Measurements from ENCODE around the gene NOTCH3.
A peak's percentile ranks its signal among the peaks of the same experiment; 100 is the strongest.

Gene NOTCH3

GRCh38 chr19:15170345-15170744 lies 30.4 kb downstream of the NOTCH3 start:
- no peak for DNase-seq (ENCODE audit: low read depth)
- Histone ChIP-seq H3K36me3 (ENCODE audit: control insufficient read depth, insufficient read depth, low read length, severe bottlenecking) (peaks cover 31% of the 10 kb centered on the region), H3K4me1 (ENCODE audit: control insufficient read depth, insufficient read depth, low read length) (no peaks in the 10 kb centered on the region), H3K4me3 (ENCODE audit: low read length) (no peak overlapping the region), H3K27me3 (replicated peaks; ENCODE audit: control insufficient read depth, insufficient read depth, low read length) (no peaks in the 10 kb centered on the region), H3K9me3 (ENCODE audit: control insufficient read depth, low read length) (peaks cover 10% of the 10 kb centered on the region), H3K9ac (ENCODE audit: low read length) (no peak overlapping the region)

- DNase-seq (ENCODE audit: low read depth), result no peak
- no peaks in the 10 kb centered on the region for H3K27me3 ChIP-seq (replicated peaks; ENCODE audit: control insufficient read depth, insufficient read depth, low read length)
- H3K36me3 ChIP-seq (ENCODE audit: control insufficient read depth, insufficient read depth, low read length, severe bottlenecking), result peaks cover 38% of the 10 kb centered on the region
Measured at GRCh38 chr19:15169541-15170285, 31.1 kb downstream of the NOTCH3 start.

DNA sequence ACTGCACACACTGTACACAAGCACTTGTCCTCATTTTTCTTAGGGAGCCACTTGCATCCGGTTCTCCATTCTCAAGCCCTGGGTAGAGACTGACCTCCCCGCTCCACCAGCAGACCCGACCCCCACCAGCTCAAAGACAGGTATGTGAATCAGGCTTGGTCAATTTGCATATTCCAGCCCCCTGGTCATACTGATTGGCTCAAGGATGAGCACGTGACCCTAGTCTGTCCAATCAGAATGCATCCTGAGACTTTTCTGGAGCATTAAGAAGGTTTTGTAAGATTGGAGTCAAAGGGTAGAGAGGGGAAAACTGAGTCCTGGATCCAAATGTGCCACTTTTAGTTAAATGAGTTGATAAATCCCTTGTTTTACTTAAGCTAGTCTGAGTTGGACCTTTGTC lies 34.1 kb downstream of the NOTCH3 start:
- no peak for DNase-seq (ENCODE audit: low read depth)
- Histone ChIP-seq H3K9me3 (ENCODE audit: control insufficient read depth, low read length) (peaks cover 14% of the 10 kb centered on the region), H3K9ac (ENCODE audit: low read length) (no peak overlapping the region), H3K36me3 (ENCODE audit: control insufficient read depth, insufficient read depth, low read length, severe bottlenecking) (peaks cover 56% of the 10 kb centered on the region), H3K4me1 (ENCODE audit: control insufficient read depth, insufficient read depth, low read length) (no peaks in the 10 kb centered on the region), H3K4me3 (ENCODE audit: low read length) (no peak overlapping the region), H3K27me3 (replicated peaks; ENCODE audit: control insufficient read depth, insufficient read depth, low read length) (no peaks in the 10 kb centered on the region)

More at GRCh38 chr19:15169541-15170285, 31.1 kb downstream of the NOTCH3 start:
- peaks cover 14% of the 10 kb centered on the region for H3K9me3 ChIP-seq (ENCODE audit: control insufficient read depth, low read length)
- H3K4me1 ChIP-seq (ENCODE audit: control insufficient read depth, insufficient read depth, low read length), result no peaks in the 10 kb centered on the region
- H3K4me3 ChIP-seq (ENCODE audit: low read length), result no peak overlapping the region
- no peak overlapping the region for H3K9ac ChIP-seq (ENCODE audit: low read length)

DNA sequence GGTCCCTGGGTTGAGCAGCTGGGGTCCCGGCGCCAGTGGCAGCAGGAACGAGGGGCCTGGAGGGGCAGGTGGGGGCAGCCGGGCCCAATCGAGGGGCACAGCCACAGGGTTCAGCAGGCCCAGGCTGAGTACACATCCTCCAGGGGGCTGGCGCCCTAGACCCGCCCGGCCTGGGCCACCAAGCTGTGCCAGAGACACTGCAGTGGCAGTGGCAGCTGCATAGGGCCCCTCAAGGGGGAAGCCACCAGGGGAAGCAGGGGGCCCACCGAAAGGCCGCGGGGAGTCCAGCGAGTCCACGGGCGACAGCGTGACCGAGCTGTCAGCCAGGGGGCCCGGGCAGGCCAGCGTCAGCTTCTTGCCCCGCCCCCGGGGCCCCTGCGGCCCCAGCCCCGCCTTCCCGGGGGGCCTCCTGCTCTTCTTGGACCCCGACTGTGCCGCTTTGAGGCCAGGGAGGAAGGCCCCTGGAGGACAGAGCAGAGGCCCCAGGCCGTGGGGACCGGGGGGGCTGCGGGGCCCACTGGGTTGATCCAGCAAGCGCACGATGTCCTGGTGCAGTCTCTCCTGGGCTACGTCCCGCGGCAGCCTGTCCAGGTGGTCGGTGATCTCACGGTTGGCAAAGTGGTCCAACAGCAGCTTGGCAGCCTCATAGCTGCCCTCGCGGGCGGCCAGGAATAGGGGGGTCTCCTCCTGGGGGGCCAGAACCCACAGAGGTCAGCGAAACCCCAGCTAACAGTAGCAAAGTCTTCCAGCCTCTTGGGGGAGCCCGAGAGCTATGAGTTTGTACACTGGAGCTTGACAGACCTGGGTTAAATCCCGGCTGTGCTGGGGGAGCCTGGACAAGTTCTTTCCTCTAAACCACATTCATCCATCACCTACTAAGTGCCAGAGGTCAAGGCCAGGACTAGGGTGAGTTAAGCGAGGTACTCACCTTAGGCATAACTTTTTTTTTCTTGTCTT lies 39.5 kb downstream of the NOTCH3 start:
- H3K4me3 ChIP-seq (ENCODE audit: low read length), result no peak overlapping the region
- H3K9me3 ChIP-seq (ENCODE audit: control insufficient read depth, low read length), result peaks cover 24% of the 10 kb centered on the region
- peaks cover 38% of the 10 kb centered on the region for H3K36me3 ChIP-seq (ENCODE audit: control insufficient read depth, insufficient read depth, low read length, severe bottlenecking)
- H3K27me3 ChIP-seq (replicated peaks; ENCODE audit: control insufficient read depth, insufficient read depth, low read length), result no peaks in the 10 kb centered on the region
- DNase-seq (ENCODE audit: low read depth), result no peak
- H3K4me1 ChIP-seq (ENCODE audit: control insufficient read depth, insufficient read depth, low read length), result no peaks in the 10 kb centered on the region
- no peak overlapping the region for H3K9ac ChIP-seq (ENCODE audit: low read length)

GRCh38 chr19:15159251-15159650 lies 41.5 kb downstream of the NOTCH3 start:
- H3K4me3 ChIP-seq (ENCODE audit: low read length), result no peak overlapping the region
- H3K4me1 ChIP-seq (ENCODE audit: control insufficient read depth, insufficient read depth, low read length), result no peaks in the 10 kb centered on the region
- H3K9me3 ChIP-seq (ENCODE audit: control insufficient read depth, low read length), result peaks cover 14% of the 10 kb centered on the region
- H3K27me3 ChIP-seq (replicated peaks; ENCODE audit: control insufficient read depth, insufficient read depth, low read length), result no peaks in the 10 kb centered on the region
- DNase-seq (ENCODE audit: low read depth), result no peak
- peaks cover 22% of the 10 kb centered on the region for H3K36me3 ChIP-seq (ENCODE audit: control insufficient read depth, insufficient read depth, low read length, severe bottlenecking)
- no peak overlapping the region for H3K9ac ChIP-seq (ENCODE audit: low read length)

DNA sequence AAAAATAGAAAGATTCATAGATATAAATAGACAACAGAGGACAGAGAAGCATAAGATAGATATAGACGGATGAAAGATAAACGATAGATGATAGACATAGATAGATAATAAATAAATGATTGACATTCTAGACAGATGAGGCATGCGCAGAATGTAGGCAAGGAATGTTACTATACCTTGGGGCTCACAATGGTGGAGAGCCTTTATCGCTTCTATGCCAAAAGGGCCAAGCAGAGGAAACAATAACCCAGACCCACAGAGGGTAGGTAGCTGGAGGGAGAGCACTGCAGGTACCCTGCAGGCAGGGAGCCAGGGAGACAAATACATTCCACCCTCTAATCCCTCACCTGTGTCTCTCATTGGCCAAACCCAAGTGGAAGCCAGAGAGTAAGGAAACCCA lies 44.4 kb downstream of the NOTCH3 start:
- Histone ChIP-seq H3K9me3 (ENCODE audit: control insufficient read depth, low read length) (peaks cover 14% of the 10 kb centered on the region), H3K36me3 (ENCODE audit: control insufficient read depth, insufficient read depth, low read length, severe bottlenecking) (peaks cover 4% of the 10 kb centered on the region), H3K4me3 (ENCODE audit: low read length) (no peak overlapping the region), H3K9ac (ENCODE audit: low read length) (no peak overlapping the region), H3K27me3 (replicated peaks; ENCODE audit: control insufficient read depth, insufficient read depth, low read length) (no peaks in the 10 kb centered on the region), H3K4me1 (ENCODE audit: control insufficient read depth, insufficient read depth, low read length) (no peaks in the 10 kb centered on the region)
- no peak for DNase-seq (ENCODE audit: low read depth)

DNA sequence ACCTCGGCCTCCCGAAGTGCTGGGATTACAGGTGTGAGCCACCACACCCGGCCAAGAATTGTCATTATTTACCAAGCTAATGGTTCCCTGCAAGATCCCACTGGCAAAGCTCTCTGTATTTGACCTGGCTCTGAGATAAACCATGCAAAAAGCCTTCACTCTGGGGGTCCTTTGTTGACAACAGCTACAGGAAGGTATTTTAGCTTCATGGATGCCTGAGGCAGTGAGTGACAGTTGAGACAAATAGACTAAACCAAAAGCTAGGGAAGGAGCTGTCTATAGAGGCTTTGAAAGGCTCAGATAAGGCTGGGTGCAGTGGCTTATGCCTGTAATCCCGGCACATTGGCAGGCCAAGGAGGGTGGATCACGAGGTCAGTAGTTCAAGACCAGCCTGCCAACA lies 45.5 kb downstream of the NOTCH3 start:
- Histone ChIP-seq H3K9ac (ENCODE audit: low read length) (no peak overlapping the region), H3K4me3 (ENCODE audit: low read length) (no peak overlapping the region), H3K4me1 (ENCODE audit: control insufficient read depth, insufficient read depth, low read length) (no peaks in the 10 kb centered on the region), H3K9me3 (ENCODE audit: control insufficient read depth, low read length) (peaks cover 14% of the 10 kb centered on the region), H3K27me3 (replicated peaks; ENCODE audit: control insufficient read depth, insufficient read depth, low read length) (no peaks in the 10 kb centered on the region), H3K36me3 (ENCODE audit: control insufficient read depth, insufficient read depth, low read length, severe bottlenecking) (peaks cover 4% of the 10 kb centered on the region)
- DNase-seq (ENCODE audit: low read depth), result no peak

- peaks cover 1% of the 10 kb centered on the region for H3K36me3 ChIP-seq (ENCODE audit: control insufficient read depth, insufficient read depth, low read length, severe bottlenecking)
- H3K9ac ChIP-seq (ENCODE audit: low read length), result no peak overlapping the region
- no peaks in the 10 kb centered on the region for H3K27me3 ChIP-seq (replicated peaks; ENCODE audit: control insufficient read depth, insufficient read depth, low read length)
- peak; percentile 44 for DNase-seq (ENCODE audit: low read depth)
- no peaks in the 10 kb centered on the region for H3K4me1 ChIP-seq (ENCODE audit: control insufficient read depth, insufficient read depth, low read length)
- no peak overlapping the region for H3K4me3 ChIP-seq (ENCODE audit: low read length)
- peaks cover 7% of the 10 kb centered on the region for H3K9me3 ChIP-seq (ENCODE audit: control insufficient read depth, low read length)
Measured at GRCh38 chr19:15154002-15154612, 46.7 kb downstream of the NOTCH3 start.

GRCh38 chr19:15149737-15150136 lies 51.1 kb downstream of the NOTCH3 start:
- H3K27me3 ChIP-seq (replicated peaks; ENCODE audit: control insufficient read depth, insufficient read depth, low read length), result peaks cover 9% of the 10 kb centered on the region
- no peaks in the 10 kb centered on the region for H3K9me3 ChIP-seq (ENCODE audit: control insufficient read depth, low read length)
- DNase-seq (ENCODE audit: low read depth), result no peak
- H3K4me1 ChIP-seq (ENCODE audit: control insufficient read depth, insufficient read depth, low read length), result no peaks in the 10 kb centered on the region
- no peaks in the 10 kb centered on the region for H3K36me3 ChIP-seq (ENCODE audit: control insufficient read depth, insufficient read depth, low read length, severe bottlenecking)
- no peak overlapping the region for H3K9ac ChIP-seq (ENCODE audit: low read length)
- no peak overlapping the region for H3K4me3 ChIP-seq (ENCODE audit: low read length)

GRCh38 chr19:15147090-15147489 lies 53.7 kb downstream of the NOTCH3 start:
- Histone ChIP-seq H3K9me3 (ENCODE audit: control insufficient read depth, low read length) (peaks cover 5% of the 10 kb centered on the region), H3K4me3 (ENCODE audit: low read length) (no peak overlapping the region), H3K27me3 (replicated peaks; ENCODE audit: control insufficient read depth, insufficient read depth, low read length) (peaks cover 9% of the 10 kb centered on the region), H3K9ac (ENCODE audit: low read length) (no peak overlapping the region), H3K4me1 (ENCODE audit: control insufficient read depth, insufficient read depth, low read length) (no peaks in the 10 kb centered on the region), H3K36me3 (ENCODE audit: control insufficient read depth, insufficient read depth, low read length, severe bottlenecking) (no peaks in the 10 kb centered on the region)
- DNase-seq (ENCODE audit: low read depth), result no peak

GRCh38 chr19:15144046-15144646 lies 56.6 kb downstream of the NOTCH3 start:
- Histone ChIP-seq H3K27me3 (replicated peaks; ENCODE audit: control insufficient read depth, insufficient read depth, low read length) (peaks cover 9% of the 10 kb centered on the region), H3K4me1 (ENCODE audit: control insufficient read depth, insufficient read depth, low read length) (no peaks in the 10 kb centered on the region), H3K36me3 (ENCODE audit: control insufficient read depth, insufficient read depth, low read length, severe bottlenecking) (no peaks in the 10 kb centered on the region), H3K9ac (ENCODE audit: low read length) (no peak overlapping the region), H3K4me3 (ENCODE audit: low read length) (no peak overlapping the region), H3K9me3 (ENCODE audit: control insufficient read depth, low read length) (peaks cover 12% of the 10 kb centered on the region)
- no peak for DNase-seq (ENCODE audit: low read depth)
